Astrocyte (in vitro differentiated cells and primary cell): ENCODE measurements around the gene GEMIN8. TPM values are rescaled to one million over a fixed set of nuclear protein-coding genes. Genes with fewer than 3 reads are reported as not detected.

Experiments
- DNase-seq: peaks from one replicate; pipeline ENCODE4 v3.0.0-alpha.2; 2010; ENCODE audit warnings: low read depth
- FAIRE-seq: peaks from 2 replicates; lab custom pipeline; 2011; peaks lifted over from hg19 to GRCh38; lab: Jason Lieb, UNC
- H2AFZ ChIP-seq: 2 replicates; pipeline ENCODE4 v1.6.0; 2012; ENCODE audit warnings: low read depth, low read length, inconsistent platforms
- H3K27ac ChIP-seq: 2 replicates; pipeline ENCODE4 v1.5.1; 2011; ENCODE audit warnings: low read depth, low read length, inconsistent platforms
- H3K27me3 ChIP-seq: 2 replicates; pipeline ENCODE4 v1.6.0; 2011; ENCODE audit warnings: low read length, inconsistent platforms; ENCODE audit not compliant: insufficient read depth
- H3K36me3 ChIP-seq: 2 replicates; pipeline ENCODE4 v1.5.1; 2011; ENCODE audit warnings: low read length, inconsistent platforms; ENCODE audit not compliant: insufficient read depth
- H3K4me1 ChIP-seq: 2 replicates; pipeline ENCODE4 v1.5.1; 2011; ENCODE audit warnings: low read length, inconsistent platforms; ENCODE audit not compliant: insufficient read depth
- H3K4me2 ChIP-seq: 2 replicates; pipeline ENCODE4 v1.6.0; 2012; ENCODE audit warnings: low read length, inconsistent platforms
- H3K4me3 ChIP-seq: 2 replicates; pipeline ENCODE4 v1.5.1; 2011; ENCODE audit warnings: low read depth, mild to moderate bottlenecking, low read length, inconsistent platforms; ENCODE audit not compliant: insufficient read depth
- H3K79me2 ChIP-seq: 2 replicates; pipeline ENCODE4 v1.6.0; 2012; ENCODE audit warnings: mild to moderate bottlenecking, low read length, inconsistent platforms; ENCODE audit not compliant: insufficient read depth
- H3K9ac ChIP-seq: 2 replicates; pipeline ENCODE4 v1.6.0; 2012; ENCODE audit warnings: mild to moderate bottlenecking, low read length, inconsistent platforms
- H3K9me3 ChIP-seq: 2 replicates; pipeline ENCODE4 v1.5.1; 2012; ENCODE audit warnings: low read depth, mild to moderate bottlenecking, low read length, inconsistent platforms; ENCODE audit not compliant: insufficient read depth
- H4K20me1 ChIP-seq: 2 replicates; pipeline ENCODE4 v1.6.0; 2012; ENCODE audit warnings: low read length, inconsistent platforms; ENCODE audit not compliant: insufficient read depth
- H3K27ac Mint-ChIP-seq: one replicate; pipeline ENCODE4 v1.8.0; 2021; ENCODE audit warnings: mild to moderate bottlenecking, mixed read lengths; ENCODE audit not compliant: unreplicated experiment
- H3K27me3 Mint-ChIP-seq: one replicate; pipeline ENCODE4 v1.8.0; 2021; ENCODE audit warnings: low read depth, mixed read lengths; ENCODE audit not compliant: unreplicated experiment
- H3K36me3 Mint-ChIP-seq: one replicate; pipeline ENCODE4 v1.8.0; 2021; ENCODE audit warnings: low read depth, mixed read lengths; ENCODE audit not compliant: unreplicated experiment
- H3K4me1 Mint-ChIP-seq: one replicate; pipeline ENCODE4 v1.8.0; 2021; ENCODE audit warnings: low read depth, mixed read lengths; ENCODE audit not compliant: unreplicated experiment
- H3K4me3 Mint-ChIP-seq: one replicate; pipeline ENCODE4 v1.8.0; 2021; ENCODE audit warnings: mild to moderate bottlenecking, moderate library complexity, mixed read lengths; ENCODE audit not compliant: unreplicated experiment
- H3K9me3 Mint-ChIP-seq: one replicate; pipeline ENCODE4 v1.8.0; 2021; ENCODE audit warnings: mild to moderate bottlenecking, mixed read lengths; ENCODE audit not compliant: unreplicated experiment
- CTCF ChIP-seq: IDR thresholded peaks from 2 replicates; pipeline ENCODE4 v1.5.1; 2011; ENCODE audit warnings: low read depth, mild to moderate bottlenecking, inconsistent platforms, low read length, moderate library complexity; ENCODE audit not compliant: insufficient read depth
- EZH2 ChIP-seq: IDR thresholded peaks from 2 replicates; pipeline ENCODE4 v1.6.1; 2012; ENCODE audit warnings: mild to moderate bottlenecking, low read length, inconsistent platforms; ENCODE audit not compliant: insufficient read depth
- total RNA-seq: library from RNA; stranded (reverse); gene quantifications from 2 replicates; pipeline ENCODE4 v1.2.1, GENCODE V29; 2021

The GEMIN8 gene
- total RNA-seq, 1 donor from 2014 or later, result 10.5 TPM

GRCh38 chrX:14050709-14051108 is 21.0 kb upstream of the GEMIN8 start:
- no peaks in the 10 kb centered on the region for H3K27me3 Mint-ChIP-seq
- no peaks in the 10 kb centered on the region for H3K9me3 Mint-ChIP-seq
- H3K4me2 ChIP-seq, result no peak overlapping the region
- TF ChIP-seq EZH2, result no peak
- no peaks in the 10 kb centered on the region for H3K36me3 Mint-ChIP-seq
- H3K4me3 Mint-ChIP-seq, result no peak overlapping the region
- H4K20me1 ChIP-seq, result no peaks in the 10 kb centered on the region
- no peak for DNase-seq
- H3K9me3 ChIP-seq, result no peaks in the 10 kb centered on the region
- peaks cover 10% of the 10 kb centered on the region for H3K4me1 Mint-ChIP-seq
- H3K36me3 ChIP-seq, result no peaks in the 10 kb centered on the region
- H3K27ac ChIP-seq, result no peak overlapping the region
- H3K4me1 ChIP-seq, result no peaks in the 10 kb centered on the region
- H3K27ac Mint-ChIP-seq, result no peak overlapping the region
- peak; percentile 99 for FAIRE-seq
- H3K9ac ChIP-seq, result no peak overlapping the region
- H3K27me3 ChIP-seq, result no peaks in the 10 kb centered on the region
- no peaks in the 10 kb centered on the region for H3K79me2 ChIP-seq
- H2AFZ ChIP-seq, result no peak overlapping the region
- H3K4me3 ChIP-seq, result no peak overlapping the region

- FAIRE-seq (peak; percentile 54), DNase-seq (no peak)
- Histone ChIP-seq H3K27ac (no peak overlapping the region), H3K36me3 (no peaks in the 10 kb centered on the region), H3K79me2 (no peaks in the 10 kb centered on the region), H3K4me1 (no peaks in the 10 kb centered on the region), H3K4me3 (no peak overlapping the region), H4K20me1 (no peaks in the 10 kb centered on the region), H3K9me3 (no peaks in the 10 kb centered on the region), H2AFZ (no peak overlapping the region), H3K27me3 (no peaks in the 10 kb centered on the region), H3K4me2 (no peak overlapping the region), H3K9ac (no peak overlapping the region)
- H3K4me1 Mint-ChIP-seq, result no peaks in the 10 kb centered on the region
- H3K27me3 Mint-ChIP-seq, result no peaks in the 10 kb centered on the region
- TF ChIP-seq CTCF (no peak), EZH2 (no peak)
- no peaks in the 10 kb centered on the region for H3K36me3 Mint-ChIP-seq
- no peak overlapping the region for H3K27ac Mint-ChIP-seq
- no peak overlapping the region for H3K4me3 Mint-ChIP-seq
- H3K9me3 Mint-ChIP-seq, result no peaks in the 10 kb centered on the region
Observed at GRCh38 chrX:14043209-14043608, 13.5 kb upstream of the GEMIN8 start.

- Mint-ChIP-seq H3K36me3 (no peaks in the 10 kb centered on the region), H3K4me3 (no peak overlapping the region), H3K27me3 (no peaks in the 10 kb centered on the region), H3K9me3 (no peaks in the 10 kb centered on the region), H3K4me1 (no peaks in the 10 kb centered on the region), H3K27ac (no peak overlapping the region)
- DNase-seq (no peak), FAIRE-seq (peak; percentile 100)
- Histone ChIP-seq H3K9ac (no peak overlapping the region), H3K79me2 (no peaks in the 10 kb centered on the region), H3K9me3 (no peaks in the 10 kb centered on the region), H4K20me1 (no peaks in the 10 kb centered on the region), H3K4me2 (no peak overlapping the region), H3K36me3 (no peaks in the 10 kb centered on the region), H3K27ac (no peak overlapping the region), H2AFZ (no peak overlapping the region), H3K4me3 (no peak overlapping the region), H3K4me1 (no peaks in the 10 kb centered on the region), H3K27me3 (no peaks in the 10 kb centered on the region)
- TF ChIP-seq EZH2 (no peak), CTCF (peak; percentile 63)
Observed at GRCh38 chrX:14039344-14039743, 9.7 kb upstream of the GEMIN8 start.
